Neural crest cell (in vitro differentiated cells): ENCODE data around the gene TGM1. TPM values are rescaled to one million over a fixed set of nuclear protein-coding genes. Genes with fewer than 3 reads are reported as not detected.

Source experiments
- DNase-seq: peaks from one replicate; pipeline ENCODE4 v3.0.0; 2021; ENCODE audit warnings: low read depth, mixed read lengths, low spot score
- H3K27ac Mint-ChIP-seq: one replicate; pipeline ENCODE4 v1.8.0; 2021; ENCODE audit warnings: mild to moderate bottlenecking, mixed read lengths; ENCODE audit not compliant: unreplicated experiment
- H3K27me3 Mint-ChIP-seq: 2 replicates; pipeline ENCODE4 v1.8.0; 2021; ENCODE audit warnings: low read depth, mild to moderate bottlenecking, mixed read lengths
- H3K36me3 Mint-ChIP-seq: 2 replicates; pipeline ENCODE4 v1.8.0; 2021; ENCODE audit warnings: low read depth, mild to moderate bottlenecking, mixed read lengths
- H3K4me1 Mint-ChIP-seq: 2 replicates; pipeline ENCODE4 v1.8.0; 2021; ENCODE audit warnings: mixed read lengths
- H3K4me3 Mint-ChIP-seq: one replicate; pipeline ENCODE4 v1.8.0; 2021; ENCODE audit warnings: mild to moderate bottlenecking, mixed read lengths
- H3K9me3 Mint-ChIP-seq: 2 replicates; pipeline ENCODE4 v1.8.0; 2021; ENCODE audit warnings: mixed read lengths
- total RNA-seq: library from RNA; stranded (reverse); gene quantifications from 2 replicates; pipeline ENCODE4 v1.2.1, GENCODE V29; 2021
- TF ChIP-seq, protein P1 (sequence below): fragments of 200-600 bp; sonication (generic); conservative IDR thresholded peaks from 2 replicates; pipeline ENCODE4 v1.5.0; 2021; ENCODE audit warnings: antibody characterized with exemption, mild to moderate bottlenecking

The TGM1 gene
- total RNA-seq, 1 donor from 2014 or later, result 4.5 TPM

DNA sequence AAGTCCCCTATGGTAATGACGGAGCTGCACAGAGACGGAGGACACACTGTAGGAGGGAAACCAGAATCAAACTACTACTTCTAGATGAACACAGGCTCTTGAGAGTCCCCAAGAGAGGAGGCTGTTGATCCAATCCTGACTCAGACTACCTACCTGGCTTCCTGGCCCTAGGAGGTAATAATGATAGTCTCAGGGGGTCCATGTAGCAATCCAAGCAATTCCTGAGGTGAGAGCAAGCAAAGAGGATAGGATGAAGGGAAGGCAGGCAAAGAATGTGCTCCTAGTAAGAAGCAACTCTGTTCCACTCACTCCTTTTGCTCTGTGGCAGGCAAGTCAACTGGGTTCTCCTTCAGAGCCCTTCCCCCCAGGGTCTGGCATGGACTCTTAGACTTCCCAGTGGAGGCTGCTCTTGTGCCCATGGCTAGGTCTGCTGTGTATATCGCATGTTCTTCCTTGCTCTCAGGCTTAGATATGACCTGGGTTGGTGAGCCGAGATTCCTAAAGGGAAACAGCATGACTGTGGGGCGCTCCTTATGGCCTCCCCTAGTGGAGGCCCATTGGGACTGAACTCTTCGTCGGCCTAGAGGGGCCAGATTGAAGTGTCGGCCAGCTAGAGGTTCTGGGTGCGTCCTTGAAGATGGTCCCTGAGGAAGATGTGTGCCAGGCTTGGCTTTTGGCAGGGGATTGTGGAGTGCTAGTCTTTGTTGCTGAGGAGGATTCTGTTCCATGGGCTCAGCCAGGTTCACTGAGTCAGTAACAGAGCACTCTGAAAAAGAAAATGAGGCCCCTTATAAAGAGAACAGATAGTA, 22.7 kb downstream of the TGM1 start:
- H3K9me3 Mint-ChIP-seq, result no peaks in the 10 kb centered on the region
- peak overlapping the region; percentile 84 for H3K4me3 Mint-ChIP-seq
- H3K4me1 Mint-ChIP-seq, result peaks cover 31% of the 10 kb centered on the region
- H3K27ac Mint-ChIP-seq, result no peak overlapping the region
- H3K36me3 Mint-ChIP-seq, result peaks cover 9% of the 10 kb centered on the region
- TF ChIP-seq, protein P1, sequence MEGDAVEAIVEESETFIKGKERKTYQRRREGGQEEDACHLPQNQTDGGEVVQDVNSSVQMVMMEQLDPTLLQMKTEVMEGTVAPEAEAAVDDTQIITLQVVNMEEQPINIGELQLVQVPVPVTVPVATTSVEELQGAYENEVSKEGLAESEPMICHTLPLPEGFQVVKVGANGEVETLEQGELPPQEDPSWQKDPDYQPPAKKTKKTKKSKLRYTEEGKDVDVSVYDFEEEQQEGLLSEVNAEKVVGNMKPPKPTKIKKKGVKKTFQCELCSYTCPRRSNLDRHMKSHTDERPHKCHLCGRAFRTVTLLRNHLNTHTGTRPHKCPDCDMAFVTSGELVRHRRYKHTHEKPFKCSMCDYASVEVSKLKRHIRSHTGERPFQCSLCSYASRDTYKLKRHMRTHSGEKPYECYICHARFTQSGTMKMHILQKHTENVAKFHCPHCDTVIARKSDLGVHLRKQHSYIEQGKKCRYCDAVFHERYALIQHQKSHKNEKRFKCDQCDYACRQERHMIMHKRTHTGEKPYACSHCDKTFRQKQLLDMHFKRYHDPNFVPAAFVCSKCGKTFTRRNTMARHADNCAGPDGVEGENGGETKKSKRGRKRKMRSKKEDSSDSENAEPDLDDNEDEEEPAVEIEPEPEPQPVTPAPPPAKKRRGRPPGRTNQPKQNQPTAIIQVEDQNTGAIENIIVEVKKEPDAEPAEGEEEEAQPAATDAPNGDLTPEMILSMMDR, result no peak
- DNase-seq, result no peak
- peaks cover 2% of the 10 kb centered on the region for H3K27me3 Mint-ChIP-seq

DNA sequence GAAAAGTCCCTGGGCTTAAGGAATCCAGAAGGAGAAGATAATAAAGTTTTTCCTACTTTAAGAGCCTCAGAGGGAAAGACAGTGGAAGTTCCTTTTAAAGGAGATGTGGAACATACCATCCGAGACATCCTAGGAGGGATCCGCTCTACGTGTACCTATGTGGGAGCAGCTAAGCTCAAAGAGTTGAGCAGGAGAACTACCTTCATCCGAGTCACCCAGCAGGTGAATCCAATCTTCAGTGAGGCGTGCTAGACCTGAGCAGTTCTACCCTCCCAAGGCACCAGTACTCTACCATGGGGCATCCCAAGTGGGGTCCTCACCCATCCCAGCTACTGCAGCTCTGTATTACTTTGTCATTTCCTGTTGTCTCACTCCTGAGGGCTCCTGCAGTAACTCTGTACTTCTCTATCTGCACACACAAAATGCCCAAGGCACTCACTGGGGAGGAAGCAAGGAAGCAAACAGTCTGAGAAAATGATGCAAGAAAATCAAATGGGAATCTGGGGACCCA, 24.4 kb downstream of the TGM1 start:
- H3K4me3 Mint-ChIP-seq, result peak overlapping the region; percentile 84
- peaks cover 9% of the 10 kb centered on the region for H3K36me3 Mint-ChIP-seq
- peak overlapping the region; percentile 10 for H3K27ac Mint-ChIP-seq
- H3K4me1 Mint-ChIP-seq, result peaks cover 36% of the 10 kb centered on the region
- no peaks in the 10 kb centered on the region for H3K9me3 Mint-ChIP-seq
- TF ChIP-seq, protein P1, result no peak
- DNase-seq, result no peak
- no peaks in the 10 kb centered on the region for H3K27me3 Mint-ChIP-seq

DNA sequence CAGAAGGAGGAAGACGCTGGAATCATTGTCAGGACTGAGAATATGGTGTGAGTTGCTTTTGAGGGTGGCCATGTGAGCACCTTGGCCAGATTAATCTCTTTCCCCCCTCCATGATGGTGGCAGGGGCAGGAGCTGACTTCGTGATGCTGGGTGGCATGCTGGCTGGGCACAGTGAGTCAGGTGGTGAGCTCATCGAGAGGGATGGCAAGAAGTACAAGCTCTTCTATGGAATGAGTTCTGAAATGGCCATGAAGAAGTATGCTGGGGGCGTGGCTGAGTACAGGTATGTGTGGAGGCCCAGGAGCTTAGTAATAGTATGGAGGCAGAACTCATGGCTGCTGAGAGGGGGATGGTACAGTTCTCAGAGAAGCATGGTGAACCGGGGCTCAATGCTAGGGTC, 24.9 kb downstream of the TGM1 start:
- Mint-ChIP-seq H3K4me3 (peak overlapping the region; percentile 25), H3K27ac (peak overlapping the region; percentile 48), H3K36me3 (peaks cover 9% of the 10 kb centered on the region), H3K4me1 (peaks cover 36% of the 10 kb centered on the region), H3K9me3 (no peaks in the 10 kb centered on the region), H3K27me3 (no peaks in the 10 kb centered on the region)
- no peak for DNase-seq
- TF ChIP-seq, protein P1, result no peak

DNA sequence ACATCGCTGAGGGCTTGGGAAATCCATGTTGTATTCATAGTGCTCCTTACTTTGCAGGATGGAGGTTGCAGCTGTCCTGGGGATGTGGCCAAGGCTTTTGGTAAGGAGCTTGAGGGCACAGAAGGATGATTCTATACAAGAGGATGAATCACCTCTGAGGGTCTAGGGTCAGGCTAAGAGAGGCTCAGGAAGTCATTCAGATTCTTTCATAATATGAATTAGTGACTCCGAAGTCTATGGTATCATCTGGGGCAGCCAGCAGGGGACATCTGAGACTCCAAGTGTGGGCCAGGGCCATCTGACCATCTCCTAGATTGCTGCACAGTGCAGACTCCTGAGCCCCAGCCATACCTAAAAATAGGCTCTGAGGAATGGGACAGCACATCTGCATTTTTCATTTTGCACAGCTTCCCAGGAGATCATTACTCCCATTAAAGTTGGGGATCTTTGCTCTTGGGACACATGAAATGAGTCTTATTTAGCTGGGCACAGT, 25.5 kb downstream of the TGM1 start:
- Mint-ChIP-seq H3K27me3 (no peaks in the 10 kb centered on the region), H3K27ac (no peak overlapping the region), H3K4me3 (peak overlapping the region; percentile 25), H3K4me1 (peaks cover 36% of the 10 kb centered on the region), H3K36me3 (peaks cover 9% of the 10 kb centered on the region), H3K9me3 (no peaks in the 10 kb centered on the region)
- TF ChIP-seq, protein P1, result no peak
- DNase-seq, result no peak

DNA sequence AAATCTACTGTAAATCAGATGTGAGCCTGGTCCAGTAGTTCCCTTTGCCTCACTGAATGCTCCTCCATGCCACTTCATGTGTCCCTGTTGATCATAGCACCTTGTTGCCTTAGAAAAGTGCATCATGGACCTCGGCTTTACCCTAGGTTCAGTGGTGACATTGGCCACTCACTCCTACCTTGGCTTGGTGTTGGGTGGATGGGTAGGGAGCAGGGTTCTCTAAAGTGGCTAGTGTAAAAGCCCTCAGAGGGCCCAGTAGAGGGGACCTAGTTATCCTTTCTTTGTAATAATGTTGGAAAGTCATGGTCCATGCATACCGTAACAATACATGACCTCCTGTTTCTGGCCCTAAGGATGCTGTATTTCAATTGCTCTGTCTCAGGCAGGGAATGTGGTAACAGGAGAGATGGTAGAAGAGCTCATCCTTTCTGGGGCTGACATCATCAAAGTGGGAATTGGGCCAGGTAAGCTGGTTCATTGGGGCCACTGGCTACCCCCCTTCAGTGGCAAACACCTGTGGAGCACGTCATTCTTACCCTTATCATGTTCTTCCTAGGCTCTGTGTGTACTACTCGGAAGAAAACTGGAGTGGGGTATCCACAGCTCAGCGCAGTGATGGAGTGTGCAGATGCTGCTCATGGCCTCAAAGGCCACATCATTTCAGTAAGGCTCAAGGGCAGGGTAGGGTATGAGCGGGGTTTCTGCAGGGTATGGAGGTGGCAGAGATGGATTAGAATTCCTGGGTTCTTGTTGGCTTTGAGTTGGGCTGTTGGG, 26.1 kb downstream of the TGM1 start:
- Mint-ChIP-seq H3K9me3 (no peaks in the 10 kb centered on the region), H3K36me3 (peaks cover 9% of the 10 kb centered on the region), H3K4me3 (peak overlapping the region; percentile 25), H3K27ac (no peak overlapping the region), H3K4me1 (peaks cover 39% of the 10 kb centered on the region), H3K27me3 (no peaks in the 10 kb centered on the region)
- no peak for DNase-seq
- TF ChIP-seq, protein P1, result no peak
